GM18508 (cell line): Measurements from ENCODE around the gene ZNF407.

ENCODE experiments used
- ATAC-seq: cut with Tn5 transposase; IDR thresholded peaks from one replicate; pipeline ENCODE4 v1.9.1; 2021; ENCODE audit warnings: moderate number of reproducible peaks; ENCODE audit not compliant: insufficient read depth, unreplicated experiment

ZNF407 gene

DNA sequence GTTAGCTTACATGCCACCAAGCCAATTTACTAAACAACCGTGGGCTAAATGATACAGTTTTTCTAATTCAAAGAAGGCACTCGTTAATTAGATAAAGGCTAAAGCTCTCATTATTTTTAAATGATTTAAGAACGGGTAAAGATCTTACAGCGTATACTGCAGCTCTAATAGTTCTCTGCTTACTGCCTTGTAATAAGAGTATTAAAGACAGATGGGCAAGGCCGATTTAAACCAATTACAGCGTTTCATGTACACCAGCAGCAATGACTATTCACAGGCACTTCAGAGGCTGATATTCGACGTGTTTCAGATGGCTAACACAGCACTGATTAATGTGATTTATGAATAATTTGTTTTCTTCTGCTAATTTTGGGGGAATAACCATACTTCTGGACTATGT, 259.3 kb downstream of the ZNF407 start:
- ATAC-seq, result no peak

GRCh38 chr18:74857901-74858300, 260.2 kb downstream of the ZNF407 start:
- no peak for ATAC-seq

DNA sequence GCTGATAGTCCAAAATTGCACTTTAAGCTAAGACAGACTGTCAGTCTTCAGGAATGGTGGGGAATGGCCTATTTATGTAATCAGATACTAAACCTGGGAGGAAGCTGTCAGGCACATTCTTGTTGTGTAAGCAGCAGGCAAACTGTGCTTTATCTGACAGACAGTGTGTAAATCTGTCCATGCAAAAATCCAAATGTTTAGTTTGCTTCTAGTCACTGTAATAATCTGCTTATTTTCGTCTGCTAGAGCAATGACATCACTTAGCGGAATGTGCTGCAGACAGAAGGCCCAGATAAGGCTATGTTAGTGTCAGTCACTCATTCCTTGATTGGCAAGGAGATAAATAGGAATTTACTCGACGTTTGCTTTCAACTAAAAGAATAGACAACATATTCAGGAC, 263.5 kb downstream of the ZNF407 start:
- no peak for ATAC-seq

- no peak for ATAC-seq
These were observed 264.4 kb downstream of the ZNF407 start for GRCh38 chr18:74862094-74862493.

- ATAC-seq, result no peak
These were observed 268.9 kb downstream of the ZNF407 start for GRCh38 chr18:74866577-74866976.

DNA sequence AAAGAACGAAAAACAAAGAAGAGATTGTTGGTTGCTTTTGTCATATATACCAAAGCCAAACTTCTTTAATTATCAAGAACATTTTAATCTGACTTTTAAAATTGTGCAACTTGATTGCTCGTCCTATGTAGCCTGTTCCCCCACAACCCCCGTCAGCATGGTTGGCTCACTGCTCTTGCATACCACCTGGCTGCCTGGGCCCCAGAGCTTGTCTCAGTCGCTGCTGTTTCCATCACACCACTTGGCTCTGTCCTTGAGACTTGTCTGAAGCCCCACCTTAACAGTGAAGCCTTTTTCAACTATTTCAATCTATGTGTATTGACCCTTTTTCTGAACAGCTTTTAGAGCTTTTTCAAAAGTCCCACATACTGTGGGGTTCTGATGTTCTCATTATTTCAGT, 270.8 kb downstream of the ZNF407 start:
- ATAC-seq, result no peak

DNA sequence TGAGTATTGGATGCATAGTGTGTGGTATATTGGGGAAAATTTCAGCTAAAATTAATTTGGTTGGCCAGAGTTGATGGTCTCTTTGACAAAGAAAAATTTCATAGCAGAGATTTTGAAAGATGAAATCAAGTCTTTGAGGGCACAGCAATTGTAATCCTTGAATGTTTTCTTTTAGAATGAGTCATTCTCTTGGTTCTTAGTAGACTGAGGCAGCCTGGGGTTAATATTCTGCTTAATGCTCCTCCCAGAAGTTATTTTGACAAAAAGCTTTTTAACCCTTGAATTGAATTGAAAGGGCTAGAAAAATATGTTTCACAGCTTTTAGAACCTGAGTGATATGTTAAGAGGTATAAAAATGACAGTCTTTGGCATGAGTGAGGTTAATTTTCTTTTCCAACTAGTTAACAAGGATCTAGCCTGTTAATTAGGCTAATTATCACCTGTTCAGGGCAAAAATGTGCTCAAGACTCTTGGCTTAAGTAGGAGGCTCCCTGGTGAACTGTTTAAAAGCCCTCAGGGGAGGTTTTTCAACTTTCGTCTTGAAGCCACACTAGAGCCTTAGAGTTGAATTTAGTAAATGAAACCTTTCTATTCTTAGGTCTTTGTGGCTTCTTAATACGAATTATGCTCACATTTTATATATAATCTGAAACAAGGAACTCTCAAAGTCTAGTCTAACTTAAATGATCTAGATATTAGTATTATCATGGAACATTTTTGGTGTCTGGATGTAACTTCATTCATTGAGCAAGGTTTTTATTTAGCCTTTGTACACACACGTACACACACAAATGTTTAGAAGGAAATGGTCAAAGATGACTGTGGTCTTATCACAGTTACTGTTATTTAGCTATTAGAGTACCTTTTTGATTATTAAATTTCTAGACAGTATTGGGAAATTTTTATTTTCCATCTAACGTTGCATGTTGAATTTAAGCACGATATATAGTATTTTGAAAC, 272.5 kb downstream of the ZNF407 start:
- ATAC-seq, result peak; percentile 82

DNA sequence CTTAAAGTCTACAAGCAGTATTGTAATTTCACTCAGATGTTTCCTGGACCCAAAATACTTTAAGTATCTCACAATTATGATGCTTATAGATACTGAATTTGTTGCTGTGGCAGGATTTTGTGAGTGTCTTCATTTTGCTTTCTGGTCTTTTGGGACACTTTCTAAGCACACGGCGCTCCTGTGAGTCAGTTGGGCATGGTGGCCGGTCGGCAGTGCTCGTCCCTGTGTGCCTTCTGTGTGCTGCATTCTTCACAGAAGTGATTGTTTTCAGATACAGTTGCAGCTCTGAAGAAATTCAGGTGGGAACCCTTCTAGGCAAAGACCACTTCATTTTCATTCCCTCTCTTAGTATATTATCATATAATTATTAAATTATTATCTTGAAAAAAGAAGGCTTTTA, 273.3 kb downstream of the ZNF407 start:
- ATAC-seq, result no peak

- no peak for ATAC-seq
These were observed 276.0 kb downstream of the ZNF407 start for GRCh38 chr18:74873629-74874028.

DNA sequence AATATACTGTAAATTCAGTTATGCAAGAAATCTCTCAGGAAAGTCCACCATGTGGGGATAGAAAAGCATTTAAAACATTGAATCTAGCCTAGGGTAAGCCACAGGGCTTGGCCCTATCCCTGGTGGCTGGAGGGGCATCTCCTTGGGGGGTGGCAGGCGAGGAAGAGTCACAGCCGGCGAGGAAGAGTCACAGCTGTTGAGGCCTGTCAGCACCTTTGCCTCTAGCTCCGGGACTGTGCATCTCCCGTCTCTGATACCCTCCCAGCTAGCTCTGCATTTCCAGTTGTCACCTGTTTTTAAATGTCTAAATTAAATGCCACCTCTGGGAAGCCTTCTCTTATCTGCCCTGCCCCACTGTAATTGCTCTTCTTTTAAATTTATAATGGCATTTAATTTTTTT, 276.7 kb downstream of the ZNF407 start:
- ATAC-seq, result no peak

GRCh38 chr18:74876630-74877243, 279.1 kb downstream of the ZNF407 start:
- no peak for ATAC-seq

DNA sequence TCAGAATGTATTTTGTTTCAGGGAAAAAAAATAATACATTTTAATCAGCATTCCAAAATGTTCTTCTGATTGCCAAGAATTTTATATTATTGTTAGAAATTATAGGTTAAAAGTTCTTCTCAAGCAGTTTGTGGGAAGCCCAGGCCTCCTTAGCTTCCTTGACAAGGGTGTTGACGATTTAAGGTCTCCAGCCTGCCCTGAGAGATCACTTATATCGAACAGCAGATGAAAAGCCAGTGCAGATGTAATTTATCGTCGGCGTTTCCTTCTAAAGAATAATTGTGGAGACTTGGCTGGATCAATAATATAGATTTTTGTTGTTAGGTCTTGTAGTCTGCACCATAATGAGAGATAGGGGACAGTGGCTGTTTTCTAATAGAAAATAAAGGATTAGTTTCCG, 280.6 kb downstream of the ZNF407 start:
- ATAC-seq, result no peak

DNA sequence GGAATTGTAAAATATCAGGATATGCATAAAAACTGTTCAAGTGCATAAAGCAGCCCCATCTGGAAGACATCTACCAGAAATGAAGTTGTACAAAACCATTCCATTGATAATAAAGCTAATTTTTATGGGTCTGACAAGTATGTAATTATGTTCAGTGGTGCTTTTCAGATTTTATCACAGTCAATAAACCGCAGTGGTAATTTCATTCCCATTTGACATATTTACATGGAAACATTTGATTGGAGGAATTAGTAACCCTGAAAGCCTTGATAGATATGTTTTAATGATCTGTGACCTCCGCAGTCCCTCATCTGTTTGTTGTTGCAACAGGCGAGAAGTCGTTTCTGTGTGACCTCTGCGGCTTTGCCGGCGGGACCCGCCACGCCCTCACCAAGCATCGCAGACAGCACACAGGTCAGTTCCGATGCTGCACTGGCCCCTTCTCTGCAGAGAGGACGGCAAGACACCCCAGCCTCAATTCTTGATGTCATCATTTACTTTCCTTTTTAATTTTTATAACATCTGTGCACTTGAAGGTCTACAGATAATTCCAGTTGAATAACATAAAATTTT, 283.1 kb downstream of the ZNF407 start:
- no peak for ATAC-seq

DNA sequence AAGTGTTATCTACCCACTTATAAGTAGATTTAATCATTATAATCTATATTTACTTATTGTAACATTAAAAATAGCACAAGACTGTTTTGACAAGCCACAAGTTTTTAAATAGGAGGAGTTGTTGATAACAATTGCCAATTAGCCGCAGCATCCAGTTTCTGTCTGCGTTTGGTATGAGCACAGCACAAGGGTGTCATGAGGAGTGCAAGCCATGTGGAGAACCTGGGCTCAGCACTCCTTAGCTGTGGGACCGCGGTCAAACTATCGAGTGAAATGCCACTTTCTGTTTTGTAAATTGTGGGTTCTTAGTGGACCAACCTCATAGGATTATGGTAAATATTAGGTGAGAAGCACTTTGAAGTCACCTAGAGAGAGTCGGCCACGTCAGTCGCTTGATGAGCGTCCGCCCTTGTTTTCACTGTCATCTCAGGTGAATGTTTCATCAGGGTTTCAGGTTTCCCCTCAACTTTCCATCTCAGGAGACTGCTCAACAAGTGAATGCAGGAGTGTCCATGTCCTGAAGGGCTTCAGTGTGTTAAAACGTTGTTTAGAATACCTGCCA, 294.5 kb downstream of the ZNF407 start:
- no peak for ATAC-seq

DNA sequence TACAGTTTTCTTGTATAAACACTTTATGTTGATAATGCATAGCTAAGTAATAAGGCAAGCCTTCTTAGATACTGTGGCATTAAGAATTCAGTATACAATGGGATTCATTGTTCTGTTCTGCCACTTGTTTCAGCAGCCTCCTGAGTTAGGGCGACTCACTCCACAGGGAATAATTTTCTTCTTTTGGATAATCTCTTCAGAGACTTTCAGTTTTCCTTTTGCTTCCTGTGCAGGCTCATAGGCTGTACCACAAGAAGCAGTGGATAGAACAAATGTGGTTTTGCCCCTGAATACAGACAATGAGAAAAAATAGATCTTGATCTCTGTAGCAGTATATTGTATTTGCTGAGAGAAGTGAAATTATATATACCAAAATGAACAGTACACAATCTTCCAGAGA, 298.0 kb downstream of the ZNF407 start:
- ATAC-seq, result no peak

DNA sequence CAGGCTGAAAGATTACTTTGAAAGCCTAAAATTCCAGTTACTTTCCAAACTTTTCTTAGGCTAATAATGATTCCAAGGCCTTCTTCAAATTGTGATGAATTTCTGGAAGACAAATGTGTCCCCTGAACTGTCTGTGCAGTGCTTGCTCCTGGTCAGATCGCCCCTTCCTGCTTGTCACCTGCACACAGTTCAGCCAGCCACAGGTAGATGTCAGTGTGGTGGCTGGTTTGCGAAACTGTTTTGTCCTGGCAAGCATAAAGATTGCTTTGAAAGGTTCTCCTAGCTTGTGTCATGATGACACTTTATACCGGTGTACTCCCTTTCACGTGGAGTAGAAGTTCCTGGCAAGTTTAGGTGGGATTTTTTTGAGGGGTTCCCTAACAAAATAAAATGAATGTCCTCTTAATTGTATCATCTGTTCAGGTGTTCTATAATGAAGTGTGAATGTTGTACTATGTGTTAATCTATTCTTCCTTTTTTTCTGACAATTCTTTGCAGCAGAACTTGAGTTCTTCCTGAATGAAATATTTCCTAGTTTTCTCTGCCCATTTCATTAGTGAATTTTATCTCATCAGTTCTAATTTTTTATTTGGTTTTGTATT, 298.8 kb downstream of the ZNF407 start:
- ATAC-seq, result no peak

GRCh38 chr18:74897971-74898657, 300.4 kb downstream of the ZNF407 start:
- ATAC-seq, result no peak

DNA sequence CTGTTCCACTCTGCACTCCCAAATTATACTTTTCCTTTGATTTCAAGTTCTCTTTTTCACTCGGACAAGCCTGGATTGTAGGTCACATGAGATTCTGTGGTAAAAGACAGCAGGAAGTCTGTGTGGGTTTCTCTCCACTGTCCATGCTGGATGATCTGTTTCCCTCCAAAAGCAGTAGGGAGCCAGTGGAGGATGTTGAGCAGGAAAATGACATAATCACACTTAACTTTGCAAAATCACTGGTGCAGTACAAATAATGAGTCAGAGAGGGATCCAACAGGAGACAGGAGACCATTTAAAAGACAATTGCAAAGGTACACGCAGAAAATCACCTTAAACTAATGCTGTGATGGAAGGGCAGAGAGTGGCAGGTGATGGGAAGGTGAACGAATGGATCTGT, 301.3 kb downstream of the ZNF407 start:
- no peak for ATAC-seq

DNA sequence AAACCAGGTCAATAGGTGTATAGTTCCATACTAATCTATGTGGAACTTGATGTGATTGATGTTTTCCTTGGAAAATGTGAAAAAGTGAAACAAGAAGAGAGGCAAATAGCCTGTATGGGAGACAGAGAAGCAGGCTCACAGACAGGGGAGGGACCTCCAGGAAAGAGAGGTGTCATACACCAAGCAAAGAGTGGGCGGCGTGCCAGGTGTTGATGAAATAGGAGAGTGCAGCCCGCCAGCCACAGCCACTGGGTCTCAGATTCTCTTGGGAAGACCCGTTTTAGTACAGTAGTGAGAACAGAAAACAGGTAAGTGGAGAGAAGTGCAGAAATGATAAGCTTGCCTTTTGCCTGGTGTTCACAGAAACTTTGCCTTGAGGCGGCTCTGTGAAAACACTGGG, 301.9 kb downstream of the ZNF407 start:
- ATAC-seq, result no peak
